ENCODE results near the gene LIN54. TPM values are rescaled to one million over a fixed set of nuclear protein-coding genes. Genes with fewer than 3 reads are reported as not detected.

Gene LIN54
- total RNA-seq: 6.2 and 6.6 TPM in 2 replicates

GRCh38 chr4:83010522-83011318, at the start of gene LIN54:
TSS of gene LIN54 (minus strand) at chr4:83010823. CDS start at chr4:82984844, 25,979 bp downstream.

DNA sequence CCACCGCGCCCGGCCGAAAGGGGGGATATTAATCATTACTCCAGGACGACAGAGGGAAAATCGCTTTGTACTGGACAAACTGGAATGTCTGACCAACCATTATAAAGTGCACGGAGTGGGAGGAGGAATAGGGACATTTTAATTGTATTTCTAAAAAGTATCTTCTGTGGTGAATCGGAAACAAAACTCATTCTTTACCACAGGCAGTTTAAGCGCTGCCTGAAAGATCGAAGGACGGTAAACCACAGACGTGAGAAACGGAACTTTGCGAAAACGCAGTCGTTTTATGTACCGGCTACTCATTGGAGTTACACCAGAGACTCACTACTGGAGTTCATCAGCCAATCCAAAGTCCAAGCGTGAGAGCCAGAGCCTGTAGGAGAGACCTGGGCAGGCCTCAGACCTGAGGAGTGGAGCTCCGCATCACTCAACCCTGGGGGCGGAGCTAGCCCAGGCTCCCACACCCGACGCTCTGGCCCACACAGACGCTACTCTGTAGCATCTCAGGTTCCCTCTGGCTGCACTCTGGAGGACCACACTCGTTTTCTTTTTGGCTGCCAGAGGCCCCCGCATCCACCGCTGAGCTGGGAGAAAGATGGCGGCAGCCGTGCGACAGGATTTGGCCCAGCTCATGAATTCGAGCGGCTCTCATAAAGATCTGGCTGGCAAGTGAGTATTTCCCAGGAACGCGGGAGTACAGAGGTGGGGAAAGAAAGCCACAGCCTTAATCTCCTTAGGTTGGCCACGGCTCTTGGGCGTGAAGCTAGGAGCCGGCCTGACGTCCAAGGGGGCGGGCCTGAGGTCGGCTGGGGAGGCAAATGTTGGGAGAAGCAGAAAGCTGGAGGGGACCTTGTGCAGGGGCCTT, 24.2 kb upstream of the LIN54 start, which contains the start of gene COPS4:
Gene COPS4 (plus strand): TSS at position 554 of the 865 bp plus-strand sequence. CDS start 42 bp downstream, at position 596.

GRCh38 chr4:82900411-82901182, 110.0 kb downstream of the LIN54 start, which contains the start of gene THAP9:
TSS of gene THAP9 (plus strand) at chr4:82900735. CDS start at chr4:82900803, 68 bp downstream.

DNA sequence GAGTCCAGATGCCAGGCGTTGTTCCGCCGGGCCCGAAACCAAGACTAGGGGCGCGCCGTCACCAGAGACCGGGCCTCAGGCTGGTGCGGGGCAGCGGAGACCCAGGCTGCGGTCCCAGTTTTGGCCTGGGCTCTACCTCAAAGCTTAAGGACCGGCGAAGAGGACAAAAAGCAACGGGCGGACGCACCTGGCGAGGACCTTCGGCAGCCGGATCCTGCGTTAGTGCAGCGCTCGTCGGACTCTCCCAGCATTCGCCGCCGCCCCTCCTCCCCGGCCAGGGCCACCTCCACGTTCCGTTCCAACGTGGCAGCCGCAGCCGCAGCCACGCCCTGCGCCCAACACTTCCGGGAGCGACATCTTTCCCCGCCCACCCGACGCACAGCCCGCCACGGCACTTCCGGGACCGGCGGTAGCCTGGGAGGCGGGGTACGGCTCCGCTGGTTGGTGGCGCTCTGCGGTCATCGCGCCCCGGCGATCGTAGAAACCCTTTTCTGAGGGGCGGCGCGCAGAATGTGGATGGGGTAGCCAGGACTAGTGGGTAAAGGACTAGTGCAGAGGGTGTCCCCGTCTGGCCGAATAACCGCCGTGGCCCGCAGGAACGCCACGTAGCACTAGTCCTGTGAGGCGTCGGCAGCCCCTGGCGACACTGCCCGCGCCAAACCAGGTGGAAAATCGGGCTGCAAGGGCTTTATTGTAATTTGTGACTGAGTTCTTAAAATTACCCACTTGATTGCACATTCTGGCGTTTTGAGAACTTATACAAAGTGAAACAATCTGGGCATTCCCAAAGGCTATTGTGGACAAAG, 119.5 kb downstream of the LIN54 start, which contains the start of gene SEC31A:
Gene SEC31A (minus strand): TSS at position 253 of the 806 bp plus-strand sequence. CDS start 9,217 bp downstream, outside the sequence.

Other genes with a start within 250 kb of the LIN54 start
- 13.5 and 28.0 TPM in 2 replicates for gene SCD5, start 212.0 kb downstream of the LIN54 start, total RNA-seq
- gene SEC31A, start 119.7 kb downstream of the LIN54 start, total RNA-seq: 88.2 and 113 TPM in 2 replicates
- gene THAP9, start 110.1 kb downstream of the LIN54 start, total RNA-seq: 1.3 and 2.4 TPM in 2 replicates
- gene COPS4, start 24.4 kb upstream of the LIN54 start, total RNA-seq: 54.8 and 69.6 TPM in 2 replicates
- 0.15 and 0.86 TPM in 2 replicates for gene PLAC8, start 103.9 kb upstream of the LIN54 start, total RNA-seq